Caco-2 (cell line): Measurements from ENCODE around the gene TFPI. TPM values are rescaled to one million over a fixed set of nuclear protein-coding genes. Genes with fewer than 3 reads are reported as not detected.

Experiments
- BruUV-seq: library from RNA; stranded (reverse); fragments of 400-500 nt; replicated peaks from 2 replicates; lab custom pipeline; 2021; lab: Mats Ljungman, UMichigan
- CTCF ChIA-PET: fragments of 300-600 bp; sonication (Branson Sonifier 250); formaldehyde crosslinking; loops from one replicate; lab custom pipeline; 2022; ENCODE audit warnings: antibody characterized with exemption; lab: Charles Lee
- POLR2A ChIA-PET: fragments of 300-600 bp; sonication (Branson Sonifier 250); formaldehyde crosslinking; loops from one replicate; lab custom pipeline; 2022; ENCODE audit warnings: antibody characterized with exemption; lab: Charles Lee
- DNase-seq, 2 experiments: peaks; one replicate each; pipeline versions ENCODE4 v3.0.0 to v3.0.0-alpha.2; 2020 to 2022
- H3K27me3 ChIP-seq: replicated peaks from 2 replicates; pipeline ENCODE4 v1.6.0; 2011; ENCODE audit warnings: low read length; ENCODE audit not compliant: control insufficient read depth, insufficient read depth
- H3K36me3 ChIP-seq: 2 replicates; pipeline ENCODE4 v1.5.1; 2011; ENCODE audit warnings: low read length; ENCODE audit not compliant: control insufficient read depth, insufficient read depth
- H3K4me1 ChIP-seq: fragments of 250-450 bp; sonication (Bioruptor Pico); 2 replicates; pipeline ENCODE4 v1.5.1; 2020; ENCODE audit warnings: mild to moderate bottlenecking
- H3K4me3 ChIP-seq: 2 replicates; pipeline ENCODE4 v1.5.1; 2011; ENCODE audit warnings: low read depth, mild to moderate bottlenecking, control low read depth, low read length
- H3K9me3 ChIP-seq: fragments of 250-450 bp; sonication (Bioruptor Pico); 2 replicates; pipeline ENCODE4 v1.5.1; 2020; ENCODE audit warnings: mild to moderate bottlenecking, moderate library complexity
- H3K27ac Mint-ChIP-seq: one replicate; pipeline ENCODE4 v1.8.0; 2022; ENCODE audit warnings: mixed read lengths; ENCODE audit not compliant: unreplicated experiment
- H3K27me3 Mint-ChIP-seq: one replicate; pipeline ENCODE4 v1.8.0; 2022; ENCODE audit warnings: mixed read lengths; ENCODE audit not compliant: insufficient read depth, unreplicated experiment
- H3K36me3 Mint-ChIP-seq: one replicate; pipeline ENCODE4 v1.8.0; 2022; ENCODE audit warnings: mild to moderate bottlenecking, mixed read lengths; ENCODE audit not compliant: insufficient read depth, unreplicated experiment
- H3K4me1 Mint-ChIP-seq: one replicate; pipeline ENCODE4 v1.8.0; 2022; ENCODE audit warnings: low read depth, mixed read lengths; ENCODE audit not compliant: unreplicated experiment
- H3K4me3 Mint-ChIP-seq: one replicate; pipeline ENCODE4 v1.8.0; 2022; ENCODE audit warnings: mild to moderate bottlenecking, moderate library complexity, mixed read lengths; ENCODE audit not compliant: unreplicated experiment
- H3K9me3 Mint-ChIP-seq: one replicate; pipeline ENCODE4 v1.8.0; 2022; ENCODE audit warnings: mixed read lengths; ENCODE audit not compliant: unreplicated experiment
- intact Hi-C: fragments of 100-400 bp; cut with micrococcal nuclease; formaldehyde crosslinking; loops from one replicate; pipeline ENCODE4 v1.10.0; 2022; ENCODE audit not compliant: unreplicated experiment
- total RNA-seq: library from RNA; stranded (reverse); gene quantifications from 2 replicates; pipeline ENCODE4 v1.2.3, GENCODE V29; 2022
- TF ChIP-seq, protein P1 (sequence below), 2 experiments: fragments of 200-600 bp in 1 of 2; IDR thresholded peaks; 1 replicate in 1 of 2; 2 replicates in 1 of 2; pipeline versions ENCODE4 v1.5.1 to v1.8.0; 2011 to 2022; ENCODE audit warnings: antibody characterized with exemption in 1 of 2, control low read depth in 1 of 2, inconsistent platforms in 1 of 2, low read depth in 1 of 2, low read length in 1 of 2, mild to moderate bottlenecking in 1 of 2, moderate library complexity in 1 of 2; ENCODE audit not compliant: insufficient read depth in 1 of 2, severe bottlenecking in 1 of 2, unreplicated experiment in 1 of 2

Gene TFPI
- total RNA-seq, 1 experiment from 2014 or later: 31.0 TPM

DNA sequence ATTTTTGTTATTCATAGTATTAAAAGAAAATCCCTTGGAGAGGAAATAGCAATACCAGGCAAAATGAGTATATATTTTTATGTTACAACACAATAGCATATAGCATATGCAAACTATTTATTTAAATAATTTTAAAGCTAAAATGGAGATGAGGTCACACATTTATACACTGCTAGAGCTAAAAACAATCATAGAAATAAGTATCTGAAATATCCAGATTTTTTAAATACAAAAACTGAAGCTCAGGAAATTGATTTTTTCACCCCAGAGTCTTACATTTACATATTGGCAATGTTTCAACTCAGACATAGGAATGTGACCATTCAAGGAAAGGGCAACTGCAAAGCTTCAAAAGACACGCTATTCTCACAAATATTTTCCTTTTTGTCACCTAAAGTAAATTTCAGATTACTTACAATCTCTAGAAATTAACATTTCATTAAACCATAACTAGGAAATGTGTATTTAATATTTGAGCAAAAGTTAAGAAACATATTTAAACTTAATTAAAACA, 8.9 kb downstream of the TFPI start:
- no peaks in the 10 kb centered on the region for H3K27me3 ChIP-seq
- H3K4me3 Mint-ChIP-seq: no peak overlapping the region
- POLR2A ChIA-PET: no interaction called here
- TF ChIP-seq, protein P1, sequence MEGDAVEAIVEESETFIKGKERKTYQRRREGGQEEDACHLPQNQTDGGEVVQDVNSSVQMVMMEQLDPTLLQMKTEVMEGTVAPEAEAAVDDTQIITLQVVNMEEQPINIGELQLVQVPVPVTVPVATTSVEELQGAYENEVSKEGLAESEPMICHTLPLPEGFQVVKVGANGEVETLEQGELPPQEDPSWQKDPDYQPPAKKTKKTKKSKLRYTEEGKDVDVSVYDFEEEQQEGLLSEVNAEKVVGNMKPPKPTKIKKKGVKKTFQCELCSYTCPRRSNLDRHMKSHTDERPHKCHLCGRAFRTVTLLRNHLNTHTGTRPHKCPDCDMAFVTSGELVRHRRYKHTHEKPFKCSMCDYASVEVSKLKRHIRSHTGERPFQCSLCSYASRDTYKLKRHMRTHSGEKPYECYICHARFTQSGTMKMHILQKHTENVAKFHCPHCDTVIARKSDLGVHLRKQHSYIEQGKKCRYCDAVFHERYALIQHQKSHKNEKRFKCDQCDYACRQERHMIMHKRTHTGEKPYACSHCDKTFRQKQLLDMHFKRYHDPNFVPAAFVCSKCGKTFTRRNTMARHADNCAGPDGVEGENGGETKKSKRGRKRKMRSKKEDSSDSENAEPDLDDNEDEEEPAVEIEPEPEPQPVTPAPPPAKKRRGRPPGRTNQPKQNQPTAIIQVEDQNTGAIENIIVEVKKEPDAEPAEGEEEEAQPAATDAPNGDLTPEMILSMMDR (IDR thresholded peaks at IDR 0.05; ENCODE audit: insufficient read depth in 1 of 2, low read depth in 1 of 2, low read length in 1 of 2, severe bottlenecking in 1 of 2, unreplicated experiment in 1 of 2): no peak
- H3K36me3 Mint-ChIP-seq: no peaks in the 10 kb centered on the region
- CTCF ChIA-PET: no interaction called here
- H3K9me3 Mint-ChIP-seq: no peaks in the 10 kb centered on the region
- intact Hi-C loops: no loop called here
- H3K4me1 Mint-ChIP-seq: peaks cover 25% of the 10 kb centered on the region
- H3K4me1 ChIP-seq: peaks cover 31% of the 10 kb centered on the region
- H3K4me3 ChIP-seq: no peak overlapping the region
- BruUV-seq: no TSS peak
- H3K27ac Mint-ChIP-seq: no peak overlapping the region
- no peaks in the 10 kb centered on the region for H3K9me3 ChIP-seq
- H3K27me3 Mint-ChIP-seq: no peaks in the 10 kb centered on the region
- no peaks in the 10 kb centered on the region for H3K36me3 ChIP-seq
- DNase-seq: no peak

DNA sequence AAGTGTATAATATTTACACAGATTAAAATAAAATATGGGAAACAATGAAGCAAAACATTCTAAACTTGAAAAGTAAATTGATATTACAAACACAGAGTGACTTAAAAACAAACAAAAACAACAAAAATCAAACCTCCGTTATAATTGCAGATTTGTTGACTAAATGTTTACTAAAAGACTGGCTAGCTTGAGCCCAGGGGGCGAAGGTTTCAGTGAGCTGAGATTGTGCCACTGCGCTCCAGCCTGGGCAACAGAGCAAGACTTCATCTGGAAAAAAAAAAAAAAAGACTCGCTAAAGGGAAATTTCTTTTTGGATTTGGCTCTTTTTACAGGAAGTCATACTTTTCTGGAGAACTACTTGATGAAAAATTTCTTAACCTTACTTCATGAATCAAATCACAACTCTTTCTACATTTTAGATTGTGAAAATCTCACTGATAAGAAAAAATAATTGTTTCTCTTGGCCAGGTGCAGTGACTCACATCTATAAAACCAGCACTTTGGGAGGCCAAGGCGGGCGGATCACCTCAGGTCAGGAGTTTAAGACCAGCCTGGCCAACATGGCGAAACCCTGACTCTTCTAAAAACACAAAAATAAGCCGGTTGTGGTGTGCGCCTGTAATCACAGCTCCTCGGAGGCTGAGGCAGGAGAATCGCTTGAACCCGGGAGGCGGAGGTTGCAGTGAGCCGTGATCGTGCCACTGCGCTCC, 9.7 kb downstream of the TFPI start:
- no peaks in the 10 kb centered on the region for H3K27me3 ChIP-seq
- peaks cover 31% of the 10 kb centered on the region for H3K4me1 ChIP-seq
- Mint-ChIP-seq H3K9me3 (no peaks in the 10 kb centered on the region), H3K4me1 (peaks cover 18% of the 10 kb centered on the region), H3K36me3 (no peaks in the 10 kb centered on the region), H3K27ac (no peak overlapping the region), H3K4me3 (no peak overlapping the region), H3K27me3 (no peaks in the 10 kb centered on the region)
- no peak overlapping the region for H3K4me3 ChIP-seq
- no peaks in the 10 kb centered on the region for H3K9me3 ChIP-seq
- H3K36me3 ChIP-seq: no peaks in the 10 kb centered on the region
- no peak for DNase-seq
- intact Hi-C loops: no loop called here
- ChIA-PET POLR2A (no interaction called here), CTCF (no interaction called here)
- TF ChIP-seq, protein P1 (IDR thresholded peaks at IDR 0.05; ENCODE audit: insufficient read depth in 1 of 2, low read depth in 1 of 2, low read length in 1 of 2, severe bottlenecking in 1 of 2, unreplicated experiment in 1 of 2): no peak
- no TSS peak for BruUV-seq

DNA sequence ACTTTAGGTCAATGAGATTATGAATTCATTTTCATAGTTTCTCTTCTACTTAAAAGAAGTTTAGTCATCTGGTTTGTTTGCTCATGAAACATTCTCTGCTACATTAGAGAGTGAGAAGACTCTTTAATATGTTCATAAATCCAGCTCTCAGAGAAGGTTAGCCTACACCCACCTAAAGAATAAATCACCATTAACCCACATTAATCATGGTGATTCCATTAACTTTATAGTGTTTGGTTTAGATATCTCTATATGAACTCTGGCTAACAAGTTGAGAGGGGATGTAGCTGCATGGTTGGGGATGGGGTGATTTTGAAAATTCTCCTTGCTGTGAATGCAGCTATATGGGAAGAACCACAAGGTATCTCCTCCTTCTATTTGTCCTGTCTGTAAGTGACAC, 10.7 kb downstream of the TFPI start:
- H3K36me3 ChIP-seq: no peaks in the 10 kb centered on the region
- H3K4me3 ChIP-seq: no peak overlapping the region
- Mint-ChIP-seq H3K27me3 (no peaks in the 10 kb centered on the region), H3K36me3 (no peaks in the 10 kb centered on the region), H3K9me3 (no peaks in the 10 kb centered on the region), H3K27ac (no peak overlapping the region), H3K4me3 (no peak overlapping the region), H3K4me1 (peaks cover 25% of the 10 kb centered on the region)
- TF ChIP-seq, protein P1 (IDR thresholded peaks at IDR 0.05; ENCODE audit: insufficient read depth in 1 of 2, low read depth in 1 of 2, low read length in 1 of 2, severe bottlenecking in 1 of 2, unreplicated experiment in 1 of 2): no peak
- ChIA-PET POLR2A (no interaction called here), CTCF (interaction anchor here (1.0 kb wide), 1 partner anchor 44 kb away, joined by 3 read pairs; no protein-coding TSS in a partner anchor)
- H3K27me3 ChIP-seq: no peaks in the 10 kb centered on the region
- peaks cover 31% of the 10 kb centered on the region for H3K4me1 ChIP-seq
- no TSS peak for BruUV-seq
- intact Hi-C loops: no loop called here
- no peak for DNase-seq
- no peaks in the 10 kb centered on the region for H3K9me3 ChIP-seq
